Right lobe of liver (tissue), 6 donors: ENCODE measurements around the gene CDHR2. TPM values are rescaled to one million over a fixed set of nuclear protein-coding genes. Genes with fewer than 3 reads are reported as not detected.

ENCODE experiments used
- ATAC-seq, 4 donors: fragments of 200-7000 bp; cut with Tn5 transposase; one replicate each; pipeline ENCODE4 v1.9.1; 2020; ENCODE audit warnings: mild to moderate bottlenecking in 4 of 4, moderate library complexity in 4 of 4
- DNase-seq, 3 donors: peaks; one replicate each; pipeline ENCODE4 v3.0.0-alpha.2; 2020
- H3K27ac ChIP-seq, 3 donors: fragments of 200-600 bp; one replicate each; pipeline ENCODE4 v1.8.0; 2022
- H3K27me3 ChIP-seq, 2 donors: fragments of 200-600 bp; one replicate each; pipeline ENCODE4 v1.8.0; 2022
- H3K36me3 ChIP-seq, 4 donors: fragments of 200-600 bp; sonication (generic) in 1 of 4; one replicate each; pipeline versions ENCODE4 v1.5.1 to v1.8.0; 2017 to 2022; ENCODE audit warnings: control low read depth in 1 of 4
- H3K4me1 ChIP-seq, 4 donors: fragments of 200-600 bp; sonication (generic) in 1 of 4; one replicate each; pipeline versions ENCODE4 v1.5.1 to v1.8.0; 2017 to 2022; ENCODE audit warnings: control low read depth in 1 of 4
- H3K4me3 ChIP-seq, 3 donors: fragments of 200-600 bp; one replicate each; pipeline ENCODE4 v1.8.0; 2022
- H3K9me3 ChIP-seq, 4 donors: fragments of 200-600 bp; sonication (generic) in 1 of 4; one replicate each; pipeline versions ENCODE4 v1.5.1 to v1.8.0; 2017 to 2022; ENCODE audit warnings: control low read depth in 1 of 4
- CTCF ChIP-seq, 4 donors: fragments of 200-600 bp in 3 of 4; fragments of 450-650 bp in 1 of 4; IDR thresholded peaks; one replicate each; pipeline versions ENCODE4 v1.5.1 to v1.8.0; 2016 to 2022; ENCODE audit warnings: antibody characterized with exemption in 4 of 4, mild to moderate bottlenecking in 2 of 4
- POLR2A ChIP-seq: fragments of 450-650 bp; IDR thresholded peaks from one replicate; pipeline ENCODE4 v1.6.1; 2017; ENCODE audit warnings: antibody characterized with exemption, mild to moderate bottlenecking
- WGBS: methylation state at CpG from one replicate; pipeline ENCODE4 v1.1.6; 2018; ENCODE audit warnings: low coverage, low lambda C conversion rate; ENCODE audit not compliant: insufficient coverage; ENCODE audit errors: missing lambda C conversion rate; 5-methylcytosine and 5-hydroxymethylcytosine counted together
- intact Hi-C, 2 donors: fragments of 100-400 bp; cut with DNase I; formaldehyde crosslinking; loops; one replicate each; pipeline versions ENCODE4 v1.11.2 to v1.14.1; 2022
- total RNA-seq, 6 experiments: library from RNA; depleted of rRNA in 2 of 6; stranded (reverse); fragments of >200 nt in 2 of 6; fragmentation: NEBNext Ultra II Directional in 3 of 6; extraction: Animal tissue kit (Norgen Biotek cat#: 25700) in 3 of 6; gene quantifications; one replicate each; pipeline versions ENCODE4 v1.1.0 to v1.2.4, GENCODE V29; 2016 to 2023
- donor health status: DM: no; HTN: yes; CAD: no.
- donor health status: DM: no; HTN: no; CAD: no.
- donor health status: DM: no; HTN: no; CAD: no.
- donor health status: DM: no; HTN: yes; CAD: no.
- donor health status: DM: no; HTN: yes; CAD: no.

Gene CDHR2
- total RNA-seq, 6 experiments from 2014 or later = 6.8 to 89.2 (median 41.2) TPM

GRCh38 chr5:176633598-176633997 is 84.5 kb downstream of the CDHR2 start:
- no peak for TF ChIP-seq POLR2A
- TF ChIP-seq CTCF (IDR thresholded peaks at IDR 0.05) = no peak
- ATAC-seq (no peak), DNase-seq (no peak)
- no peaks in the 10 kb centered on the region for H3K9me3 ChIP-seq
- WGBS = 13% methylated on average over 6 of the region's 6 CpGs
- H3K4me1 ChIP-seq = peaks cover 0 to 11% (median 0%) of the 10 kb centered on the region in 4 donors
- peaks cover 1 to 4% of the 10 kb centered on the region in 2 donors for H3K27me3 ChIP-seq
- intact Hi-C loops = no loop called here
- H3K27ac ChIP-seq = no peak overlapping the region
- H3K4me3 ChIP-seq = no peak overlapping the region
- H3K36me3 ChIP-seq = no peaks in the 10 kb centered on the region

- Histone ChIP-seq H3K36me3 (no peaks in the 10 kb centered on the region), H3K9me3 (no peaks in the 10 kb centered on the region), H3K27ac (no peak overlapping the region), H3K4me1 (no peaks in the 10 kb centered on the region), H3K27me3 (no peaks in the 10 kb centered on the region), H3K4me3 (no peak overlapping the region)
- WGBS = 36% methylated on average over 6 of the region's 9 CpGs
- no peak for DNase-seq
- intact Hi-C loops = no loop called here
- no peak for ATAC-seq
- TF ChIP-seq CTCF (IDR thresholded peaks at IDR 0.05) (no peak), POLR2A (no peak)
Observed at GRCh38 chr5:176636426-176636825, 87.3 kb downstream of the CDHR2 start.

GRCh38 chr5:176637556-176637955 is 88.4 kb downstream of the CDHR2 start:
- Histone ChIP-seq H3K36me3 (no peaks in the 10 kb centered on the region), H3K4me1 (no peaks in the 10 kb centered on the region), H3K27me3 (no peaks in the 10 kb centered on the region), H3K4me3 (no peak overlapping the region), H3K9me3 (no peaks in the 10 kb centered on the region), H3K27ac (no peak overlapping the region)
- intact Hi-C loops = no loop called here
- WGBS = 47% methylated on average over 4 of the region's 4 CpGs
- no peak for DNase-seq
- no peak for TF ChIP-seq POLR2A
- no peak for TF ChIP-seq CTCF (IDR thresholded peaks at IDR 0.05)
- ATAC-seq = no peak

GRCh38 chr5:176638437-176638836 is 89.3 kb downstream of the CDHR2 start:
- H3K27me3 ChIP-seq = no peaks in the 10 kb centered on the region
- H3K9me3 ChIP-seq = no peaks in the 10 kb centered on the region
- no peak for TF ChIP-seq CTCF (IDR thresholded peaks at IDR 0.05)
- no peak for TF ChIP-seq POLR2A
- no peak for DNase-seq
- WGBS = 91% methylated on average over 3 of the region's 3 CpGs
- intact Hi-C loops = no loop called here
- no peaks in the 10 kb centered on the region for H3K36me3 ChIP-seq
- H3K27ac ChIP-seq = no peak overlapping the region
- no peaks in the 10 kb centered on the region for H3K4me1 ChIP-seq
- H3K4me3 ChIP-seq = no peak overlapping the region
- no peak for ATAC-seq

- ATAC-seq = no peak
- H3K27ac ChIP-seq = no peak overlapping the region
- WGBS = 100% methylated on average over 1 of the region's 4 CpGs
Observed at GRCh38 chr5:176639208-176639607, 90.1 kb downstream of the CDHR2 start.

More at GRCh38 chr5:176639208-176639607, 90.1 kb downstream of the CDHR2 start:
- no peaks in the 10 kb centered on the region for H3K36me3 ChIP-seq
- DNase-seq = no peak
- H3K4me3 ChIP-seq = no peak overlapping the region
- no peaks in the 10 kb centered on the region for H3K9me3 ChIP-seq
- TF ChIP-seq POLR2A = no peak
- H3K4me1 ChIP-seq = no peaks in the 10 kb centered on the region
- no peaks in the 10 kb centered on the region for H3K27me3 ChIP-seq
- intact Hi-C loops = no loop called here
